HG03520 (cell line): ENCODE data around the gene TTC4.
"Not testable (repeated sequence)": the region's sequence is repeated elsewhere in the genome, so short reads cannot be mapped to it uniquely, and the experiment has no call there.

ENCODE experiments used
- ATAC-seq: cut with Tn5 transposase; IDR thresholded peaks from one replicate; pipeline ENCODE4 v1.9.1; 2021; ENCODE audit warnings: mild to moderate bottlenecking, moderate library complexity; ENCODE audit not compliant: unreplicated experiment

Gene TTC4

GRCh38 chr1:54745864-54746263 lies 30.2 kb downstream of the TTC4 start:
- ATAC-seq: no peak

- ATAC-seq: no peak
These were observed 32.6 kb downstream of the TTC4 start for GRCh38 chr1:54748094-54748835.

GRCh38 chr1:54750596-54750995 lies 34.9 kb downstream of the TTC4 start:
- no peak for ATAC-seq

GRCh38 chr1:54751426-54751825 lies 35.8 kb downstream of the TTC4 start:
- no peak for ATAC-seq

DNA sequence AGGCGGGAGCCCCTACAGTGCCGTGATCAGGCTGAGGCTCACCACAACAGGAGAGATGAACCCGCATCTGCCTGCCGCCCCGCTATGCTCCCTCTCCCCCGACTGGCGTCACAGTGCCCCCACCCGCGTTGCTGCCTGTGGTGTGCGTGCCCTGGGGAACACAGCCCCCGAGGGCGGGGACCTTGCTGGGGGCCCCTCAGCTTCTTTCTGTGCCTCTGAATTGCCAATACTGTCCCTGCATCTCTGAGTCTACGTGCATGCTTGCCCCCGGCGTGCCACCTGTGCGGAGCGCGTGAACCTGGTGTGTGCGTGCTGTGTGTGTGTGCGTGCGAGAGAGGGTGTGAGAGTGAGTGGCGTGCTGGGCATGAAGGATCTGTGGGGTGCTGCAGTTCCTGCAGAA lies 38.4 kb downstream of the TTC4 start:
- no peak for ATAC-seq

- no peak for ATAC-seq
These were observed 39.0 kb downstream of the TTC4 start for GRCh38 chr1:54754486-54755285.

GRCh38 chr1:54757833-54758232 lies 42.2 kb downstream of the TTC4 start:
- no peak for ATAC-seq

DNA sequence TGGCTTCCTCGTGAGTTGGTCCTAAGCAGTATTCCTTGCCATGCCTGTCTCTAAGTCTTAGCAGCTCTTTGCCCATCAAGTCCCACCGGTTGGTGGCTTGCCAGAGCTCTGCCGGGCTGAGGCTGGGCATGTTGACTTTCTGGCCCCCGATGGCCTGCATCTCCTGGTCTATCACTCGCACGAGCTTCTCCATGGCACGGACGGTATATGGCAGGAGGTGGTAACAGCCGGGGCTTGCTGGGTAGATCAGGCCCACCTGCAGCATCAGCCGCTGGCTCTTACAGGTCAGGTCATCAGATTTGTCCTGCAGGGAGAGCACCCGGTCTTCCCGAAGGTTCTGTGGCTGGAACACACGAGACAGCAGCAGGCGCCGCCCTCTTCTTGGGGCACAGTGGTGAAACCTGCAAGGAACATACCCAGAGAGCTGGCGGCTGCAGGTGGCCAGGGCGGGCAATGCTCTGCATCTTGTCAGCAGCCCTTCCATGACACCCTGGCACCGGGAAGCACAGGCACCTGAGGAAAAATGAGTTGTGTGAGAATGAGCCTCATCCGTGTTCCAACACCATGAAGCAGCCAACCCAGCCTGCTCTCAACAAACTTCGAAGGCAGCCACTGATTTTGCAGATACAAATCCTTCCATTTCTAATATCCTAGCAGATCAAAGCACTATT lies 43.2 kb downstream of the TTC4 start:
- ATAC-seq: no peak

DNA sequence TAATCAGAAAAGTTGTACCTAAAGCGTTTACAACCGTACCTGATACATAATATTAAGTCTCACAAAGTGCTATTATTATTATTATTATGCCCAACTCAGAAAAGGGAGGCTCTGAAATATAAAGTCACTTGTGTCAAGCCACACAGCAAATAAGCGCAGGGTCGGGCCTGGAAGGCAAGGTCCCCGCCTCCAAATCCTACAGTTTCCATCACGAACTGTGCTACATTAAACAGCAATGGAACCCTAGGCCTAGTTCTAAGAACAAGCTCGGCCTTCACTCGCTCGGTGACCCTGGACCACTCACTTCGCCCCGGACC lies 48.1 kb downstream of the TTC4 start:
- ATAC-seq: no peak

- ATAC-seq: peak; percentile 92
These were observed 48.7 kb downstream of the TTC4 start, which contains the start of gene PARS2 for GRCh38 chr1:54764133-54764921. Gene PARS2 (minus strand): TSS chr1:54764523. CDS start chr1:54759161, 5,362 bp downstream.

DNA sequence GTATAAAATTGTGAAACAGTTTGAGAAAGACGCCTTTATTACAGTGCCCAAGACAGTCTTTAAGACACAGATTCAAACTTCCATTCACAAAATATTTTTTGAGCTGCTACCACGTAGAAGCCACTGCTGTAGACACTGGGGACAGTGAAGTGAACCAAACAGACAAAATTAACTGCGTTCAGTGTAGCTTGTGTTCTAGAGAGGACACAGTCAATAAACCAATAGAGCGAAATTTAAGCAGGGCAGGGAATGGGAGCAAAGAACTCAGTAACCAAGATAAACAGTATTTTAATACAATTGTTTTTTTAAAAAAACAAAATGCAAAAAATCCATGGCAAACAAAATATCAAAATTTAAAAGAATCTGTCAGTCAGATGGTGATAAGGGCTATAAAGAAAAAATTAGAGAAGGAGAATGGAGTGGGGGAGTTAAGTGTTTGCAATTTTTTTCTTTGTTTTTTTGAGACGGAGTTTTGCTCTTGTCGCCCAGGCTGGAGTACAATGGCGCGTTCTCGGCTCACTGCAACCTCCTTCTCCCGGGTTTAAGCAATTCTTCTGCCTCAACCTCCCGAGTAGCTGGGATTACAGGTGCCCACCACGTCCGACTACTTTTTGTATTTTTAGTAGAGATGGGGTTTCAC lies 49.4 kb downstream of the TTC4 start:
- ATAC-seq: peak; percentile 16

DNA sequence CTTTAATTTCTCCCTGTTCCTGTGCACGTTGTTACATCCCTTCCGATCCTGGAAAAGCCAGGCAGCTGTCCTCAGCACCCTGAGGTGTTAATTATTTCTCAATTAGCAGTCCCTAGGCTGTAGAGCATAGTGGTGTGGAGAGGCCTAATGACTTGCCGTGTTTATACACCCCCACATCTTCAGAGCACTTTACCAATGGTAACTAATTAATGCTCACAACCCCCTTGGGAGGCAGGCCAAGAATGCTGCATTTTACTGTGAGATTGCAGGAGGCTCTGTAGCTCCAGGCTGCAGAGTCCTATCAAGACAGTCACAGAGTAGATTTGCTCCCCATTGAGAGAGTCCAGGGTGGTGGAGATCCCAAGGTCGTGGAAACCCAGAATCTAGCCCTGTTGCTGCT lies 51.1 kb downstream of the TTC4 start:
- no peak for ATAC-seq

- no peak for ATAC-seq
These were observed 51.9 kb downstream of the TTC4 start for GRCh38 chr1:54767526-54767925.

DNA sequence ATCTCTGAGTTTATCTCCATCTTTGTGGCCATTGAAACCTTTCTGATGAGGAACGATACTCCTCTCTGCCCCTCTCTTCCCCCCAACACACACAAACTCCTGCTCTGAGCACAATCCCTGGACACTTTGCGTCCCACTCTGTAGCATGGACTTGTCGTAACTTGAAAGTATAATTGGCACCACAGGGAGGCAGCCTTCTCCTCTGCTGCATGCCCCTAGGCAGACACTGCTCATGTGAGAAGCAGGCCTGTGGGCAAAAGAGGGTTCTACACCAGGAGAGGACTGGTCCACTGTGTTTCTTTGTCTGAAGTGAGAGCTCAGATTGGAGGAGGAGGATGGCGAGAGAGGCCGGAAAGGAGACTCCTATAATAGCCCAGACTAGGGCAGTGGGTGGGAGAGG lies 52.4 kb downstream of the TTC4 start:
- ATAC-seq: no peak

DNA sequence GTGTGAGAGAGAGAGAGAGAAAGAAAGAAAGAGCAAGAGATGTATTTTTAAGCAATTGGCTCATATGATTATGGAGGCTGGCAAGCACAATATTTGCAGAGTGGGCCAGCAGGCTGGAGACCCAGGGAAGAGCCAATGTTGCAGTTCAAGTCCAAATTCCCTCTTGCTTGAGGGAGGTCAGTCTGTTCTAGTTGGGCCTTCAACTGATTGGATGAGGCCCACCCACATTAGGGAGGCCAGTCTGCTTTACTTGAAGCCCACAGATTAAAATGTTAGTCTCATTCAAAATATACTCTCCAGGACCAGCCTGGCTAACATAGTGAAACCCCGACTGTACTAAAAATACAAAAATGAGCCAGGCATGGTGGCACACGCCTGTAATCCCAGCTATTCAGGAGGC lies 57.3 kb downstream of the TTC4 start:
- no peak for ATAC-seq

GRCh38 chr1:54774820-54775498 lies 59.3 kb downstream of the TTC4 start:
- ATAC-seq: no peak

DNA sequence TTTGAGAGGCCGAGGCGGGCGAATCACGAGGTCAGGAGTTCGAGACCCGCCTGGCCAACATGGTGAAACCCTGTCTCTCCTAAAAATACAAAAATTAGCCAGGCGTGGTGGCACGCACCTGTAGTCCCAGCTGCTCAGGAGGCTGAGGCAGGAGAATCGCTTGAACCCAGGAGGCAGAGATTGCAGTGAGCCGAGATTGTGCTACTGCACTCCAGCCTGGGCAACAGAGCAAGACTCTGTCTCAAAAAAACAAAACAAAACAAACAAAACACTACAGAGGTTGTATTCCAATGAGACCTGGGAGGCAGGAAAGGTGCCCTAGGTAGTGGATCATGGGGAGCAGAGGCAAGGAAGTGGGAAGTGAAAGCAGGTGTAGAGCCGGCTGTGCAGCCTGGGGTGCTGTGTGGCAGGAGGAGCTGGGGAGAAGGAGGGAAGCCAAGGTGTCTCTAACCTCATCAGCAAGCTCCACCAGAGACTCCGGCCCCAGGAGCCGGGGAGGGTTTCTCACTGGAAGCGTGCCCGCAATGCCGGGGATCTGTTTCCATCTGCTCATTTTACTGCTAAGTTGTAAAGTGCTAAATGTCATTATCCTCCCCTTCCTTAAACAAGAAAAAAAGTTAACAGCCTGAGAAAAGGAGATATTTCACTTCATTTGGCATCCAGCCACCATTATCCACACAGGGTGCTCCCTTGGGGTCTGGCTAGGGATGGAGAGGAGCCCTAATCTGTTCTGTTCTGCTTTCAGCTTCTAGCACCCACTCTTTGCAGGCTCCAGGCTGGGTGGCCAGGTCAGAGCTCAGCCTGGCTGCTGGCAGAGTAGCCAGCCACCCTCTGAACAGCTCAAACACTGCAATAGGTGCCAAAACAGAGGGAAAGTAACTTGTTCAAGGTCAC lies 60.4 kb downstream of the TTC4 start:
- not testable (repeated sequence) for ATAC-seq

GRCh38 chr1:54777011-54777410 lies 61.4 kb downstream of the TTC4 start:
- ATAC-seq: no peak

GRCh38 chr1:54777431-54777830 lies 61.8 kb downstream of the TTC4 start:
- no peak for ATAC-seq
